Measurements from ENCODE around the gene NECTIN1.
A peak's percentile ranks its signal among the peaks of the same experiment; 100 is the strongest.

The NECTIN1 gene

GRCh38 chr11:119727523-119728151 lies 1.4 kb downstream of the NECTIN1 start:
- H3K4me3 ChIP-seq (ENCODE audit: low read depth, low read length), result peak overlapping the region; percentile 79
- TF ChIP-seq CTCF (IDR thresholded peaks at IDR 0.05; ENCODE audit: low read depth, low read length) (peak; percentile 24), MAX (IDR thresholded peaks at IDR 0.05; ENCODE audit: low read depth, low read length) (no peak)
- DNase-seq (ENCODE audit: low read depth), result peak; percentile 42

- TF ChIP-seq CTCF (IDR thresholded peaks at IDR 0.05; ENCODE audit: low read depth, low read length), result no peak
- no peak for TF ChIP-seq MYC (IDR thresholded peaks at IDR 0.05; ENCODE audit: low read depth, low read length)
- TF ChIP-seq POLR2A (IDR thresholded peaks at IDR 0.05; ENCODE audit: extremely low read depth, insufficient read length), result no peak
- TF ChIP-seq MAX (IDR thresholded peaks at IDR 0.05; ENCODE audit: low read depth, low read length), result no peak
- peak overlapping the region; percentile 79 for H3K4me3 ChIP-seq (ENCODE audit: low read depth, low read length)
- no peak for DNase-seq (ENCODE audit: low read depth)
Measured at GRCh38 chr11:119726585-119727522, 2.1 kb downstream of the NECTIN1 start.

GRCh38 chr11:119726150-119726553 lies 2.8 kb downstream of the NECTIN1 start:
- TF ChIP-seq CTCF (IDR thresholded peaks at IDR 0.05; ENCODE audit: low read depth, low read length) (no peak), MYC (IDR thresholded peaks at IDR 0.05; ENCODE audit: low read depth, low read length) (no peak), POLR2A (IDR thresholded peaks at IDR 0.05; ENCODE audit: extremely low read depth, insufficient read length) (no peak), MAX (IDR thresholded peaks at IDR 0.05; ENCODE audit: low read depth, low read length) (no peak)
- DNase-seq (ENCODE audit: low read depth), result no peak
- H3K4me3 ChIP-seq (ENCODE audit: low read depth, low read length), result no peak overlapping the region

GRCh38 chr11:119724956-119725355 lies 4.0 kb downstream of the NECTIN1 start:
- H3K4me3 ChIP-seq (ENCODE audit: low read depth, low read length), result no peak overlapping the region
- TF ChIP-seq CTCF (IDR thresholded peaks at IDR 0.05; ENCODE audit: low read depth, low read length) (no peak), MAX (IDR thresholded peaks at IDR 0.05; ENCODE audit: low read depth, low read length) (no peak), POLR2A (IDR thresholded peaks at IDR 0.05; ENCODE audit: extremely low read depth, insufficient read length) (no peak), MYC (IDR thresholded peaks at IDR 0.05; ENCODE audit: low read depth, low read length) (no peak)
- no peak for DNase-seq (ENCODE audit: low read depth)

GRCh38 chr11:119723952-119724325 lies 5.1 kb downstream of the NECTIN1 start:
- no peak overlapping the region for H3K4me3 ChIP-seq (ENCODE audit: low read depth, low read length)
- no peak for DNase-seq (ENCODE audit: low read depth)
- no peak for TF ChIP-seq MYC (IDR thresholded peaks at IDR 0.05; ENCODE audit: low read depth, low read length)
- no peak for TF ChIP-seq POLR2A (IDR thresholded peaks at IDR 0.05; ENCODE audit: extremely low read depth, insufficient read length)
- TF ChIP-seq CTCF (IDR thresholded peaks at IDR 0.05; ENCODE audit: low read depth, low read length), result no peak
- no peak for TF ChIP-seq MAX (IDR thresholded peaks at IDR 0.05; ENCODE audit: low read depth, low read length)
